Esophagus squamous epithelium (tissue), 5 donors: ENCODE results near the gene PCDHGB2. TPM values are rescaled to one million over a fixed set of nuclear protein-coding genes. Genes with fewer than 3 reads are reported as not detected.
"Not testable (repeated sequence)": the region's sequence is repeated elsewhere in the genome, so short reads cannot be mapped to it uniquely, and the experiment has no call there.

Experiments used
- DNase-seq: peaks from one replicate; lab custom pipeline; 2025; lab: John Stamatoyannopoulos, UW
- H3K27ac ChIP-seq, 4 donors: fragments of 200-600 bp; sonication (generic); one replicate each; pipeline ENCODE4 v1.5.1; 2016 to 2019; ENCODE audit warnings: mild to moderate bottlenecking in 1 of 4
- H3K27me3 ChIP-seq, 4 donors: fragments of 200-600 bp; sonication (generic); 1 replicate in 3 of 4; 2 replicates in 1 of 4; pipeline versions ENCODE4 v1.5.1 to v1.6.0; 2017 to 2021; ENCODE audit warnings: antibody characterized with exemption in 1 of 4
- H3K36me3 ChIP-seq, 3 donors: fragments of 200-600 bp; sonication (generic); one replicate each; pipeline ENCODE4 v1.5.1; 2016 to 2019
- H3K4me1 ChIP-seq, 3 donors: fragments of 200-600 bp; sonication (generic); one replicate each; pipeline ENCODE4 v1.5.1; 2017 to 2019
- H3K4me3 ChIP-seq, 4 donors: fragments of 200-600 bp; sonication (generic); 1 replicate in 3 of 4; 2 replicates in 1 of 4; pipeline ENCODE4 v1.5.1; 2016 to 2019; ENCODE audit warnings: mild to moderate bottlenecking in 2 of 4, moderate library complexity in 1 of 4
- H3K9me3 ChIP-seq, 3 donors: fragments of 200-600 bp; sonication (generic); one replicate each; pipeline ENCODE4 v1.5.1; 2016 to 2019
- POLR2A ChIP-seq, 4 donors: fragments of 450-650 bp; IDR thresholded peaks; one replicate each; pipeline ENCODE4 v1.6.1; 2017; ENCODE audit warnings: antibody characterized with exemption in 4 of 4, mild to moderate bottlenecking in 4 of 4, moderate library complexity in 3 of 4
- WGBS, 2 donors: methylation state at CpG; one replicate each; pipeline ENCODE4 v1.1.5; 2018; 5-methylcytosine and 5-hydroxymethylcytosine counted together
- intact Hi-C: fragments of 100-400 bp; cut with DNase I; formaldehyde crosslinking; loops from one replicate; pipeline ENCODE4 v1.15.0; 2022
- total RNA-seq, 4 donors: library from RNA; depleted of rRNA; stranded (reverse); fragments of >200 nt; gene quantifications; one replicate each; pipeline ENCODE4 v1.1.0, GENCODE V29; 2016
- TF ChIP-seq, protein P1 (sequence below), 6 experiments: fragments of 450-650 bp in 4 of 6; fragments of 200-600 bp in 2 of 6; sonication (generic) in 2 of 6; IDR thresholded peaks; one replicate each; pipeline ENCODE4 v1.5.1; 2016 to 2019; ENCODE audit warnings: antibody characterized with exemption in 6 of 6, mild to moderate bottlenecking in 4 of 6, moderate library complexity in 4 of 6
- donor health status: DM: yes; HTN: yes; CAD: no.

PCDHGB2 gene
- total RNA-seq, 4 donors from 2014 or later = 0.09 to 2.9 (median 1.8) TPM

DNA sequence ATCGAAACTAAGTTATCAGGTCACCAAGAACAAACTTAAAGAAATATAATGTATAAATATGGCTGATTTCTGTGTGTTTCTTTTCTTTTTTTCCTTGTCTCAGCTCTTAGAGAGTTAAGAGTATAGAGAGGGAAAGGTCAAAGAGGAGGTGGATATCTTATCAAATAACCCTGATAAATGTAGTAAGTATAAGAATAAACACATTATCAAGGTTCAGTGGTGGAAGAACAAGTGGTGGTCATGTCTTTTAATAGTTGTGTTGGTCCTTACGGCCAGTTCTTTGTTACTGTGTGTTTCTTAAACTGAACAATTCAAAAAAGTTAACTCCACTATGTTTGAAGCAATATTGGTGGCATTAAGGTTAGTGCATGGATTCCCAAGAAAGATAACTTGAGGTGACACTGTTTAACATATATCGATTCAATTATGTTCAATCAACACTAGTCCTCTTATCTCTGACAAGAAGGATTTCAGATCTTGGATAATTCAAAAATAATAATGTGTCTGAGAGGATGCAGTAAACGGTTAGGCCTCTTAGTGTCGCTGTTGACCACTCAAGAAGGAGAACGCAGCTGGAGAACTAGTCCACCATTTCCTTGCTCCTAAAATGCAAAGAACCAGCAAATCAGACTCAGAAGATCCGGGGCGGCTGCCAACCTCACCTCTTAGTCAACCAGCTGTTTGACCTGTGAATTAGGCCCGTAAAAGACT, 16.4 kb upstream of the PCDHGB2 start, which contains the start of gene PCDHGA3:
Gene PCDHGA3 (plus strand): TSS at position 588 of the 711 bp plus-strand sequence. CDS start 205 bp downstream, outside the sequence.
- no peak within 1 kb of the TSS for H3K27ac ChIP-seq
- TF ChIP-seq, protein P1, sequence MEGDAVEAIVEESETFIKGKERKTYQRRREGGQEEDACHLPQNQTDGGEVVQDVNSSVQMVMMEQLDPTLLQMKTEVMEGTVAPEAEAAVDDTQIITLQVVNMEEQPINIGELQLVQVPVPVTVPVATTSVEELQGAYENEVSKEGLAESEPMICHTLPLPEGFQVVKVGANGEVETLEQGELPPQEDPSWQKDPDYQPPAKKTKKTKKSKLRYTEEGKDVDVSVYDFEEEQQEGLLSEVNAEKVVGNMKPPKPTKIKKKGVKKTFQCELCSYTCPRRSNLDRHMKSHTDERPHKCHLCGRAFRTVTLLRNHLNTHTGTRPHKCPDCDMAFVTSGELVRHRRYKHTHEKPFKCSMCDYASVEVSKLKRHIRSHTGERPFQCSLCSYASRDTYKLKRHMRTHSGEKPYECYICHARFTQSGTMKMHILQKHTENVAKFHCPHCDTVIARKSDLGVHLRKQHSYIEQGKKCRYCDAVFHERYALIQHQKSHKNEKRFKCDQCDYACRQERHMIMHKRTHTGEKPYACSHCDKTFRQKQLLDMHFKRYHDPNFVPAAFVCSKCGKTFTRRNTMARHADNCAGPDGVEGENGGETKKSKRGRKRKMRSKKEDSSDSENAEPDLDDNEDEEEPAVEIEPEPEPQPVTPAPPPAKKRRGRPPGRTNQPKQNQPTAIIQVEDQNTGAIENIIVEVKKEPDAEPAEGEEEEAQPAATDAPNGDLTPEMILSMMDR (IDR thresholded peaks at IDR 0.05) = peak in 2 of 6 experiments; percentile 13 to 23
- TF ChIP-seq POLR2A (IDR thresholded peaks at IDR 0.05) = no peak
- H3K9me3 ChIP-seq = peaks cover 0 to 94% (median 59%) of the 10 kb centered on the region in 3 donors
- H3K36me3 ChIP-seq = no peaks in the 10 kb centered on the region
- H3K4me1 ChIP-seq = peaks cover 0 to 7% (median 0%) of the 10 kb centered on the region in 3 donors
- WGBS, 2 donors = 31 to 33% methylated on average over 9 of the region's 9 CpGs
- peaks cover 0 to 63% (median 0%) of the 10 kb centered on the region in 4 donors for H3K27me3 ChIP-seq
- peak within 1 kb of the TSS in 2 of 4 donors; percentile 17 to 31 for H3K4me3 ChIP-seq
- no peak for DNase-seq
- intact Hi-C loops = no loop called here

DNA sequence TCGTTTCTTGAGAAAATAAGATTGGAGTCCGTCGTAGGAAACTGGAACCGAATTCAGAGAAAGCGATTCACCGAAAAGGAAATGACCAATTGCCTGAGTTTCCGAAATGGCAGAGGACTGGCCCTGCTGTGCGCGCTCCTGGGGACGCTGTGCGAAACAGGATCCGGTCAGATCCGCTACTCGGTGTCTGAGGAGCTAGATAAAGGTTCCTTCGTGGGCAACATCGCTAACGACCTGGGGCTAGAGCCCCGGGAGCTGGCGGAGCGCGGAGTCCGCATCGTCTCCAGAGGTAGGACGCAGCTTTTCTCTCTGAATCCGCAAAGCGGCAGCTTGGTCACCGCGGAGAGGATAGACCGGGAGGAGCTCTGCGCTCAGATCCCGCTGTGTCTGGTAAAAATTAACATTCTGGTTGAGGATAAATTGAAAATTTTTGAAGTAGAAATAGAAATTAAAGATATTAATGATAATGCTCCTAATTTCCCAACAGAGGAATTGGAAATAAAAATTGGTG, 15.8 kb upstream of the PCDHGB2 start:
- 35 to 48% methylated on average over 27 to 28 of the region's 31 CpGs for whole genome bisulfite sequencing, 2 donors
- no peak overlapping the region for H3K27ac ChIP-seq
- peaks cover 0 to 94% (median 55%) of the 10 kb centered on the region in 3 donors for H3K9me3 ChIP-seq
- no peaks in the 10 kb centered on the region for H3K36me3 ChIP-seq
- intact Hi-C loops = no loop called here
- H3K27me3 ChIP-seq = peaks cover 0 to 63% (median 0%) of the 10 kb centered on the region in 4 donors
- TF ChIP-seq POLR2A (IDR thresholded peaks at IDR 0.05) = no peak
- TF ChIP-seq, protein P1 (IDR thresholded peaks at IDR 0.05) = no peak
- H3K4me3 ChIP-seq = peak overlapping the region in 2 of 4 donors; percentile 17 to 31
- DNase-seq = no peak
- peaks cover 0 to 1% (median 0%) of the 10 kb centered on the region in 3 donors for H3K4me1 ChIP-seq

DNA sequence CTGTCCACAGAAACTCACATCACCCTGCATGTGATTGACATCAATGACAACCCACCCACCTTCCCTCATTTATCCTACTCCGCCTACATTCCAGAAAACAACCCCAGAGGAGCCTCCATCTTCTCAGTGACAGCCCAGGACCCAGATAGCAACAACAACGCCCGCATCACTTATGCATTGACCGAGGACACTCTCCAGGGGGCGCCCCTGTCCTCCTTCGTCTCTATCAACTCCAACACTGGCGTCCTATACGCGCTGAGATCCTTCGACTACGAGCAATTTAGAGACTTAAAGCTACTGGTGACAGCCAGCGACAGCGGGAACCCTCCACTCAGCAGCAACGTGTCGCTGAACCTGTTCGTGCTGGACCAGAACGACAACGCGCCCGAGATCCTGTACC, 14.5 kb upstream of the PCDHGB2 start:
- 59 to 60% methylated on average over 11 to 17 of the region's 20 CpGs for WGBS, 2 donors
- no peak overlapping the region for H3K27ac ChIP-seq
- no peak for TF ChIP-seq POLR2A (IDR thresholded peaks at IDR 0.05)
- TF ChIP-seq, protein P1 (IDR thresholded peaks at IDR 0.05) = no peak
- H3K4me3 ChIP-seq = no peak overlapping the region
- peaks cover 0 to 91% (median 48%) of the 10 kb centered on the region in 3 donors for H3K9me3 ChIP-seq
- H3K4me1 ChIP-seq = no peaks in the 10 kb centered on the region
- no peak for DNase-seq
- intact Hi-C loops = no loop called here
- H3K36me3 ChIP-seq = no peaks in the 10 kb centered on the region
- H3K27me3 ChIP-seq = peaks cover 0 to 60% (median 0%) of the 10 kb centered on the region in 4 donors

DNA sequence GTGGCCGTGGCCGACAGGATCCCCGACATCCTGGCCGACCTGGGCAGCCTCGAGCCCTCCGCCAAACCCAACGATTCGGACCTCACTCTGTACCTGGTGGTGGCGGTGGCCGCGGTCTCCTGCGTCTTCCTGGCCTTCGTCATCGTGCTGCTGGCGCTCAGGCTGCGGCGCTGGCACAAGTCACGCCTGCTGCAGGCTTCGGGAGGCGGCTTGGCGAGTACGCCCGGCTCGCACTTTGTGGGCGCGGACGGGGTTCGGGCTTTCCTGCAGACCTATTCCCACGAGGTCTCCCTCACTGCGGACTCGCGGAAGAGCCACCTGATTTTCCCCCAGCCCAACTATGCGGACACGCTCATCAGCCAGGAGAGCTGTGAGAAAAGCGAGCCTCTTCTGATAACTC, 13.8 kb upstream of the PCDHGB2 start:
- H3K27ac ChIP-seq, intact Hi-C loops, H3K4me3 ChIP-seq, H3K36me3 ChIP-seq, DNase-seq, H3K4me1 ChIP-seq: not testable (repeated sequence)
- Histone ChIP-seq H3K9me3 (peaks cover 0 to 91% (median 48%) of the 10 kb centered on the region in 3 donors), H3K27me3 (peaks cover 0 to 62% (median 0%) of the 10 kb centered on the region in 4 donors)
- WGBS, 2 donors = 35 to 60% methylated on average over 4 to 7 of the region's 35 CpGs

DNA sequence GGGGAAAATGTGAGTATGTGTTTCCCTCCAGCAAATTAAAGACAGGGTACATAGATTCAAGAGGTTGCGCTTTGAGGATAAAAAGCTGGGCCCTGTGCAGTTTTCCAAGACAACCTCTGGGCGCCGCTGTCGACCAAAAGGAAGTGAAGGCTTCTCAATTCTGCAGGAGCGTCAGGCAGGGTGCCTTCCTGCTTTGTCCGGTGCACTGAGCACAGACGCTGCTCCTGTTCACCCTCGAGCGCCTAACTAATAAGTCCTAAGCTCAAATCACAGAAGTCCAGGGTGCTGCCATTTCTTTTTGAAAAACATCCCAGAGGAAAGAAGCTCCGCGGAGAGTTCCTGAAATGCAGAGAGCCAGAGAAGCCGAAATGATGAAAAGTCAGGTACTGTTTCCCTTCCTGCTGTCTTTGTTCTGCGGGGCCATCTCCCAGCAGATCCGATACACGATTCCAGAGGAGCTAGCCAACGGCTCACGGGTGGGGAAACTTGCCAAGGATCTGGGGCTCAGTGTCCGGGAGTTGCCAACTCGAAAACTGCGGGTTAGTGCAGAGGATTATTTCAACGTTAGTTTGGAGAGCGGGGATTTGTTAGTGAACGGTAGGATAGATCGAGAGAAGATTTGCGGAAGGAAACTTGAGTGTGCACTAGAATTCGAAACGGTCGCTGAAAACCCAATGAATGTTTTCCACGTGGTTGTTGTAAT, 9.7 kb upstream of the PCDHGB2 start, which contains the start of gene PCDHGB1:
Gene PCDHGB1 (plus strand): TSS at position 183 of the 703 bp plus-strand sequence. CDS start 162 bp downstream, at position 345.
- peaks cover 0 to 95% (median 56%) of the 10 kb centered on the region in 3 donors for H3K9me3 ChIP-seq
- intact Hi-C loops = no loop called here
- DNase-seq = no peak
- H3K4me3 ChIP-seq = peak within 1 kb of the TSS in 2 of 4 donors; percentile 8 to 41
- WGBS, 2 donors = 34 to 36% methylated on average over 21 to 26 of the region's 29 CpGs
- no peak within 1 kb of the TSS for H3K27ac ChIP-seq
- H3K4me1 ChIP-seq = no peaks in the 10 kb centered on the region
- TF ChIP-seq, protein P1 (IDR thresholded peaks at IDR 0.05) = peak in 3 of 6 experiments; percentile 8 to 45 (median 26)
- TF ChIP-seq POLR2A (IDR thresholded peaks at IDR 0.05) = no peak
- H3K36me3 ChIP-seq = no peaks in the 10 kb centered on the region
- peaks cover 0 to 64% (median 0%) of the 10 kb centered on the region in 4 donors for H3K27me3 ChIP-seq
